Measurements from ENCODE around the gene TGM5. TPM values are rescaled to one million over a fixed set of nuclear protein-coding genes. Genes with fewer than 3 reads are reported as not detected.
"Not testable (repeated sequence)": the region's sequence is repeated elsewhere in the genome, so short reads cannot be mapped to it uniquely, and the experiment has no call there.

TGM5 gene
- total and polyA plus RNA-seq, 2 experiments from 2014 or later, result not detected

DNA sequence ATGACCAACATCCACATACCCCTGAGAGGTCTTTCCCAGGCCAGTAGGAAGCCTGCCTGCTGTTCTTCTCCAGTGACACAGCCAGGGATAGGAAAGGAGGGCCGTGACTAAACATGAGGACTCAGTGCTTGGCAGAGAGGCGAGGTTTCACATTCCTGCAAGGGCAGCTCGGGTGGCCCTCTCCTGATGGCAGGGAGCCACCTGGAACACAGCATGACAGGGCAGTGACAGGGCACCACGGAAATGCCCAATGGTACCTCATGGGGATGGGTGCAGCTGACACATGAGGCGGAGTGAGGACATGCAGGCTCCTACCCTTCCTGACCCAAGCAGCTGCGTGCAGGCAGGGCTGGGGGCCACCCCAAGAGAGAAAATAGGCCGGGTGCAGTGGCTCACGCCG, 7.4 kb upstream of the TGM5 start (continued):
- TF ChIP-seq NANOG (IDR thresholded peaks at IDR 0.05; ENCODE audit: borderline replicate concordance) (no peak), EZH2phosphoT487 (IDR thresholded peaks at IDR 0.05; ENCODE audit: unreplicated experiment) (no peak), CREB1 (CRISPR knock-in tag; IDR thresholded peaks at IDR 0.05; ENCODE audit: low read depth) (no peak), STAT1 (IDR thresholded peaks at IDR 0.05; ENCODE audit: unreplicated experiment) (no peak), ETS1 (IDR thresholded peaks at IDR 0.05) (no peak), JUNB (IDR thresholded peaks at IDR 0.05; ENCODE audit: unreplicated experiment) (no peak)
- TF ChIP-seq, protein P1, sequence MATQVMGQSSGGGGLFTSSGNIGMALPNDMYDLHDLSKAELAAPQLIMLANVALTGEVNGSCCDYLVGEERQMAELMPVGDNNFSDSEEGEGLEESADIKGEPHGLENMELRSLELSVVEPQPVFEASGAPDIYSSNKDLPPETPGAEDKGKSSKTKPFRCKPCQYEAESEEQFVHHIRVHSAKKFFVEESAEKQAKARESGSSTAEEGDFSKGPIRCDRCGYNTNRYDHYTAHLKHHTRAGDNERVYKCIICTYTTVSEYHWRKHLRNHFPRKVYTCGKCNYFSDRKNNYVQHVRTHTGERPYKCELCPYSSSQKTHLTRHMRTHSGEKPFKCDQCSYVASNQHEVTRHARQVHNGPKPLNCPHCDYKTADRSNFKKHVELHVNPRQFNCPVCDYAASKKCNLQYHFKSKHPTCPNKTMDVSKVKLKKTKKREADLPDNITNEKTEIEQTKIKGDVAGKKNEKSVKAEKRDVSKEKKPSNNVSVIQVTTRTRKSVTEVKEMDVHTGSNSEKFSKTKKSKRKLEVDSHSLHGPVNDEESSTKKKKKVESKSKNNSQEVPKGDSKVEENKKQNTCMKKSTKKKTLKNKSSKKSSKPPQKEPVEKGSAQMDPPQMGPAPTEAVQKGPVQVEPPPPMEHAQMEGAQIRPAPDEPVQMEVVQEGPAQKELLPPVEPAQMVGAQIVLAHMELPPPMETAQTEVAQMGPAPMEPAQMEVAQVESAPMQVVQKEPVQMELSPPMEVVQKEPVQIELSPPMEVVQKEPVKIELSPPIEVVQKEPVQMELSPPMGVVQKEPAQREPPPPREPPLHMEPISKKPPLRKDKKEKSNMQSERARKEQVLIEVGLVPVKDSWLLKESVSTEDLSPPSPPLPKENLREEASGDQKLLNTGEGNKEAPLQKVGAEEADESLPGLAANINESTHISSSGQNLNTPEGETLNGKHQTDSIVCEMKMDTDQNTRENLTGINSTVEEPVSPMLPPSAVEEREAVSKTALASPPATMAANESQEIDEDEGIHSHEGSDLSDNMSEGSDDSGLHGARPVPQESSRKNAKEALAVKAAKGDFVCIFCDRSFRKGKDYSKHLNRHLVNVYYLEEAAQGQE (IDR thresholded peaks at IDR 0.05; ENCODE audit: unreplicated experiment), result no peak
- TF ChIP-seq, protein P2, sequence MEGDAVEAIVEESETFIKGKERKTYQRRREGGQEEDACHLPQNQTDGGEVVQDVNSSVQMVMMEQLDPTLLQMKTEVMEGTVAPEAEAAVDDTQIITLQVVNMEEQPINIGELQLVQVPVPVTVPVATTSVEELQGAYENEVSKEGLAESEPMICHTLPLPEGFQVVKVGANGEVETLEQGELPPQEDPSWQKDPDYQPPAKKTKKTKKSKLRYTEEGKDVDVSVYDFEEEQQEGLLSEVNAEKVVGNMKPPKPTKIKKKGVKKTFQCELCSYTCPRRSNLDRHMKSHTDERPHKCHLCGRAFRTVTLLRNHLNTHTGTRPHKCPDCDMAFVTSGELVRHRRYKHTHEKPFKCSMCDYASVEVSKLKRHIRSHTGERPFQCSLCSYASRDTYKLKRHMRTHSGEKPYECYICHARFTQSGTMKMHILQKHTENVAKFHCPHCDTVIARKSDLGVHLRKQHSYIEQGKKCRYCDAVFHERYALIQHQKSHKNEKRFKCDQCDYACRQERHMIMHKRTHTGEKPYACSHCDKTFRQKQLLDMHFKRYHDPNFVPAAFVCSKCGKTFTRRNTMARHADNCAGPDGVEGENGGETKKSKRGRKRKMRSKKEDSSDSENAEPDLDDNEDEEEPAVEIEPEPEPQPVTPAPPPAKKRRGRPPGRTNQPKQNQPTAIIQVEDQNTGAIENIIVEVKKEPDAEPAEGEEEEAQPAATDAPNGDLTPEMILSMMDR (conservative IDR thresholded peaks at IDR 0.05; ENCODE audit: low read depth in 2 of 2), result no peak

DNA sequence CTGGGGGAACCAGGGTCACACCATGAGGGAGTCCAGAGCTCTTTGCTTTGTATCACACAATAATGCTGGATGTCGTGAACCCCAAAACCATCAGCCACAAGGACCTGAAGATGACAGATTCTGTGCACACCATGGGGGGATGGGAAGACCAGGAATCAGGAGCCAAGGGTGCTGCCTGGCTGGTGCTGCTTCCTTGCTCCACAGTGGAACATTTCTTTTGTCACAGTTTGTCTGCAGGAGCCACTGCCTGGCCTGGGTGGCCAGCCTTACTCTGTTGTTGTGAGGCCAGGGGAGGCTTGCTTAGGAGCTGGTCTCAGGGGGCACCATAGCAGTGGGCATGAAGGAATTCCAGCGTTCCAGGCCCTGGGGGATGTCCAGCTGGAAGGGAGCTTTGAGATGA, 6.5 kb upstream of the TGM5 start:
- Histone ChIP-seq H3K4me1 (ENCODE audit: insufficient read depth) (no peaks in the 10 kb centered on the region), H3K4me3 (no peak overlapping the region), H3K27ac (ENCODE audit: low read depth) (no peak overlapping the region), H2AFZ (no peak overlapping the region), H3K9me2 (ENCODE audit: insufficient read depth) (0 out of 2 replicates have a peak, but pooled peaks cover 3% of the 10 kb centered on the region), H3K4me2 (no peak overlapping the region), H4K20me1 (replicated peaks; ENCODE audit: insufficient read depth) (no peaks in the 10 kb centered on the region), H3K79me2 (replicated peaks; ENCODE audit: insufficient read depth) (no peaks in the 10 kb centered on the region), H3K27me3 (ENCODE audit: insufficient read depth) (no peaks in the 10 kb centered on the region), H3K36me3 (ENCODE audit: insufficient read depth) (no peaks in the 10 kb centered on the region), H3F3A (replicated peaks; ENCODE audit: low read depth) (no peaks in the 10 kb centered on the region)
- no peak overlapping the region for H3K4me3 Mint-ChIP-seq
- no peaks in the 10 kb centered on the region for H3K36me3 Mint-ChIP-seq (ENCODE audit: low read depth)
- ATAC-seq (no peak), DNase-seq (ENCODE audit: low spot score) (no peak)
- no peaks in the 10 kb centered on the region for H3K9me3 Mint-ChIP-seq
- H3K4me1 Mint-ChIP-seq, result no peaks in the 10 kb centered on the region
- H3K27me3 Mint-ChIP-seq (ENCODE audit: insufficient read depth, low read depth, poor library complexity), result peaks cover 5% of the 10 kb centered on the region
- no peak overlapping the region for H3K27ac Mint-ChIP-seq
- TF ChIP-seq, protein P1 (IDR thresholded peaks at IDR 0.05; ENCODE audit: unreplicated experiment), result no peak
- no peak for TF ChIP-seq ZNF114 (CRISPR knock-in tag; IDR thresholded peaks at IDR 0.05)
- TF ChIP-seq STAT1 (IDR thresholded peaks at IDR 0.05; ENCODE audit: unreplicated experiment), result no peak
- no peak for TF ChIP-seq CREB1 (CRISPR knock-in tag; IDR thresholded peaks at IDR 0.05; ENCODE audit: low read depth)
- TF ChIP-seq JUNB (IDR thresholded peaks at IDR 0.05; ENCODE audit: unreplicated experiment), result no peak
- TF ChIP-seq, protein P2 (conservative IDR thresholded peaks at IDR 0.05; ENCODE audit: low read depth in 2 of 2), result no peak

DNA sequence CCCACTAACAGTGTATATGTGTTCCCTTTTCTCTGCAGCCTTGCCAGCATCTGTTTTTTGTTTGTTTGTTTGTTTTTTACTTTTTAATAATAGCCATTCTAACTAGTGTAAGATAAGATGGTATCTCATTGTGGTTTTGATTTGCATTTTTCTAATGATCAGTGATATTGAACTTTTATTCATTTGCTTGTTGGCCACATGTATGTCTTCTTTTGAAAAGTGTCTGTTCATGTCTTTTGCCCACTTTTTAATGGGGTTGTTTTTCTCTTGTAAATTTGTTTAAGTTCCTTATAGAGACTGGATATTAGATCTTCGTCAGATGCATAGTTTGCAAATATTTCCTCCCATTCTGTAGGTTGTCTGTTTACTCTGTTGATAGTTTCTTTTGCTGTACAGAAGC, 5.2 kb upstream of the TGM5 start:
- H3K9me3 Mint-ChIP-seq; H3K4me2 ChIP-seq; H3K36me3 ChIP-seq (ENCODE audit: insufficient read depth); H3K4me1 Mint-ChIP-seq; H3K27me3 Mint-ChIP-seq (ENCODE audit: insufficient read depth, low read depth, poor library complexity); H3K4me3 Mint-ChIP-seq; H3K36me3 Mint-ChIP-seq (ENCODE audit: low read depth); H3K9me2 ChIP-seq (ENCODE audit: insufficient read depth); H3K4me1 ChIP-seq (ENCODE audit: insufficient read depth); ATAC-seq; H3K27ac ChIP-seq (ENCODE audit: low read depth); H3K4me3 ChIP-seq; H3K79me2 ChIP-seq (replicated peaks; ENCODE audit: insufficient read depth); H4K20me1 ChIP-seq (replicated peaks; ENCODE audit: insufficient read depth); H3K27me3 ChIP-seq (ENCODE audit: insufficient read depth); H2AFZ ChIP-seq; H3K27ac Mint-ChIP-seq; H3F3A ChIP-seq (replicated peaks; ENCODE audit: low read depth); DNase-seq (ENCODE audit: low spot score): not testable (repeated sequence)
